Measurements from ENCODE around the gene ZNF664. TPM values are rescaled to one million over a fixed set of nuclear protein-coding genes. Genes with fewer than 3 reads are reported as not detected.

Gene ZNF664
- total RNA-seq, 1 donor = 95.2 TPM

GRCh38 chr12:123942238-123942653 is 30.8 kb upstream of the ZNF664 start:
- no peaks in the 10 kb centered on the region for H3K27me3 ChIP-seq (ENCODE audit: insufficient read depth, low read length)
- H3K4me3 ChIP-seq (ENCODE audit: insufficient read depth, low read length) = peak overlapping the region; percentile 11
- peaks cover 50% of the 10 kb centered on the region for H3K36me3 ChIP-seq (ENCODE audit: insufficient read depth, low read length)
- peaks cover 7% of the 10 kb centered on the region for H3K9me3 ChIP-seq (ENCODE audit: low read depth, low read length)
- H4K20me1 ChIP-seq (ENCODE audit: insufficient read depth, low read length) = peaks cover 18% of the 10 kb centered on the region
- peak overlapping the region; percentile 92 for H3K27ac ChIP-seq (ENCODE audit: low read depth, low read length)
- peak overlapping the region; percentile 67 for H3K4me2 ChIP-seq (ENCODE audit: insufficient read depth, low read length)
- no peak for TF ChIP-seq CTCF (IDR thresholded peaks at IDR 0.05; ENCODE audit: extremely low read depth, low read depth, low read length)
- peaks cover 32% of the 10 kb centered on the region for H3K4me1 ChIP-seq (ENCODE audit: insufficient read depth, low read length)
- H3K79me2 ChIP-seq (ENCODE audit: insufficient read depth, low read length) = peaks cover 12% of the 10 kb centered on the region
- H2AFZ ChIP-seq (ENCODE audit: low read length) = no peak overlapping the region
- peak; percentile 98 for DNase-seq (ENCODE audit: insufficient read length, low spot score, missing footprints)

- Histone ChIP-seq H3K4me1 (ENCODE audit: insufficient read depth, low read length) (peaks cover 27% of the 10 kb centered on the region), H3K4me2 (ENCODE audit: insufficient read depth, low read length) (peak overlapping the region; percentile 67), H4K20me1 (ENCODE audit: insufficient read depth, low read length) (peaks cover 20% of the 10 kb centered on the region), H3K9me3 (ENCODE audit: low read depth, low read length) (peaks cover 7% of the 10 kb centered on the region), H3K79me2 (ENCODE audit: insufficient read depth, low read length) (peaks cover 14% of the 10 kb centered on the region), H3K27ac (ENCODE audit: low read depth, low read length) (peak overlapping the region; percentile 92), H3K4me3 (ENCODE audit: insufficient read depth, low read length) (peak overlapping the region; percentile 11), H3K27me3 (ENCODE audit: insufficient read depth, low read length) (no peaks in the 10 kb centered on the region), H2AFZ (ENCODE audit: low read length) (no peak overlapping the region), H3K36me3 (ENCODE audit: insufficient read depth, low read length) (peaks cover 47% of the 10 kb centered on the region)
- TF ChIP-seq CTCF (IDR thresholded peaks at IDR 0.05; ENCODE audit: extremely low read depth, low read depth, low read length) = no peak
- peak; percentile 90 for DNase-seq (ENCODE audit: insufficient read length, low spot score, missing footprints)
Observed at GRCh38 chr12:123942911-123943648, 29.9 kb upstream of the ZNF664 start.

- Histone ChIP-seq H3K27me3 (ENCODE audit: insufficient read depth, low read length) (no peaks in the 10 kb centered on the region), H3K4me1 (ENCODE audit: insufficient read depth, low read length) (peaks cover 22% of the 10 kb centered on the region), H2AFZ (ENCODE audit: low read length) (no peak overlapping the region), H3K9me3 (ENCODE audit: low read depth, low read length) (peaks cover 7% of the 10 kb centered on the region), H3K4me3 (ENCODE audit: insufficient read depth, low read length) (no peak overlapping the region), H3K79me2 (ENCODE audit: insufficient read depth, low read length) (peaks cover 21% of the 10 kb centered on the region), H3K27ac (ENCODE audit: low read depth, low read length) (peak overlapping the region; percentile 92), H4K20me1 (ENCODE audit: insufficient read depth, low read length) (peaks cover 27% of the 10 kb centered on the region), H3K4me2 (ENCODE audit: insufficient read depth, low read length) (no peak overlapping the region), H3K36me3 (ENCODE audit: insufficient read depth, low read length) (peaks cover 47% of the 10 kb centered on the region)
- no peak for DNase-seq (ENCODE audit: insufficient read length, low spot score, missing footprints)
- no peak for TF ChIP-seq CTCF (IDR thresholded peaks at IDR 0.05; ENCODE audit: extremely low read depth, low read depth, low read length)
Observed at GRCh38 chr12:123943816-123944215, 29.2 kb upstream of the ZNF664 start.

GRCh38 chr12:123944696-123945095 is 28.3 kb upstream of the ZNF664 start:
- no peak for DNase-seq (ENCODE audit: insufficient read length, low spot score, missing footprints)
- H4K20me1 ChIP-seq (ENCODE audit: insufficient read depth, low read length) = peaks cover 36% of the 10 kb centered on the region
- no peak overlapping the region for H3K4me3 ChIP-seq (ENCODE audit: insufficient read depth, low read length)
- TF ChIP-seq CTCF (IDR thresholded peaks at IDR 0.05; ENCODE audit: extremely low read depth, low read depth, low read length) = no peak
- peaks cover 29% of the 10 kb centered on the region for H3K79me2 ChIP-seq (ENCODE audit: insufficient read depth, low read length)
- no peak overlapping the region for H3K4me2 ChIP-seq (ENCODE audit: insufficient read depth, low read length)
- H3K36me3 ChIP-seq (ENCODE audit: insufficient read depth, low read length) = peaks cover 42% of the 10 kb centered on the region
- H3K9me3 ChIP-seq (ENCODE audit: low read depth, low read length) = peaks cover 7% of the 10 kb centered on the region
- no peaks in the 10 kb centered on the region for H3K27me3 ChIP-seq (ENCODE audit: insufficient read depth, low read length)
- H3K4me1 ChIP-seq (ENCODE audit: insufficient read depth, low read length) = peaks cover 22% of the 10 kb centered on the region
- H2AFZ ChIP-seq (ENCODE audit: low read length) = no peak overlapping the region
- no peak overlapping the region for H3K27ac ChIP-seq (ENCODE audit: low read depth, low read length)
